Measurements from ENCODE around the gene EP400. TPM values are rescaled to one million over a fixed set of nuclear protein-coding genes. Genes with fewer than 3 reads are reported as not detected.

Gene EP400
- total and polyA plus RNA-seq, 2 of the 8 experiments (the other 6 are each of a cell fraction or from before 2014, with no cell fraction given): 13.1 to 69.7 TPM

GRCh38 chr12:132115500-132115899 is 165.8 kb downstream of the EP400 start:
- Histone ChIP-seq H3K56ac (replicated peaks; ENCODE audit: insufficient read length, low read depth, low read length) (no peak overlapping the region), H3K23ac (ENCODE audit: insufficient read length) (no peak overlapping the region), H3K27me3 (replicated peaks in 1 of 4; ENCODE audit: control insufficient read depth in 3 of 4, extremely low read depth in 1 of 4, insufficient read depth in 3 of 4, low read length in 3 of 4) (no peaks in the 10 kb centered on the region), H4K91ac (replicated peaks; ENCODE audit: insufficient read length, low read length) (no peak overlapping the region), H3K36me3 (ENCODE audit: control insufficient read depth in 2 of 4, insufficient read depth in 4 of 4, low read length in 3 of 4) (peaks cover 7 to 19% (median 11%) of the 10 kb centered on the region in 4 experiments), H3K4me1 (replicated peaks in 1 of 4; ENCODE audit: control insufficient read depth in 3 of 4, insufficient read depth in 4 of 4, low read length in 3 of 4) (no peaks in the 10 kb centered on the region; a peak in 2 of 7 replicates), H3K4me3 (ENCODE audit: extremely low read depth in 1 of 4, insufficient read depth in 2 of 4, low read depth in 3 of 4, low read length in 4 of 4) (no peak overlapping the region), H4K20me1 (replicated peaks in 1 of 2; ENCODE audit: control insufficient read depth in 1 of 2, insufficient read depth in 2 of 2, low read length in 2 of 2) (peaks cover 0 to 2% of the 10 kb centered on the region in 2 experiments), H2BK120ac (replicated peaks; ENCODE audit: low read depth, low read length) (no peak overlapping the region), H3K23me2 (ENCODE audit: low read depth, low read length) (no peaks in the 10 kb centered on the region), H2BK15ac (ENCODE audit: low read length) (no peak overlapping the region), H3K4me2 (ENCODE audit: insufficient read depth in 1 of 2, low read depth in 2 of 2, low read length in 2 of 2) (no peak overlapping the region), H3K9me3 (ENCODE audit: insufficient read depth in 2 of 2, low read depth in 1 of 2, low read length in 1 of 2) (no peaks in the 10 kb centered on the region; a peak in 1 of 4 replicates), H3K9ac (replicated peaks in 1 of 4; ENCODE audit: extremely low read depth in 1 of 4, low read depth in 3 of 4, low read length in 3 of 4) (no peak overlapping the region), H3K27ac (ENCODE audit: low read depth, low read length) (no peak overlapping the region), H3K18ac (ENCODE audit: extremely low read depth, low read length) (no peak overlapping the region), H2BK5ac (ENCODE audit: low read depth, low read length) (no peak overlapping the region), H2BK20ac (ENCODE audit: low read length) (no peak overlapping the region), H2BK12ac (ENCODE audit: low read depth, low read length) (no peak overlapping the region), H2AK5ac (ENCODE audit: low read depth, low read length) (no peak overlapping the region), H3K14ac (ENCODE audit: insufficient read length) (no peak overlapping the region), H2AFZ (ENCODE audit: low read length) (no peak overlapping the region), H3K79me1 (ENCODE audit: low read depth, low read length) (no peaks in the 10 kb centered on the region), H3K79me2 (ENCODE audit: control insufficient read depth in 1 of 2, insufficient read depth in 2 of 2, low read length in 2 of 2) (no peaks in the 10 kb centered on the region), H3K4ac (replicated peaks; ENCODE audit: insufficient read length, low read depth, low read length) (no peak overlapping the region), H4K5ac (ENCODE audit: insufficient read length, low read depth, low read length) (no peak overlapping the region), H4K8ac (ENCODE audit: extremely low read depth, insufficient read depth, low read length) (no peak overlapping the region)
- no peak for FAIRE-seq
- CTCF ChIA-PET (ENCODE audit: partially characterized antibody): interaction anchor here (1.3 kb wide), 1 partner anchor 8 kb away, joined by 3 read pairs; no protein-coding TSS in a partner anchor
- WGBS, 2 experiments (ENCODE audit: extremely low coverage in 1 of 2, insufficient coverage in 1 of 2, insufficient read length in 1 of 2, insufficient replicate concordance in 2 of 2, low coverage in 1 of 2, low lambda C conversion rate in 2 of 2, missing lambda C conversion rate in 1 of 2): 82% methylated on average over 9 of the region's 9 CpGs; no CpG with 5 or more reads in 1 of the 2 experiments
- no peak for DNase-seq (ENCODE audit: low read depth in 1 of 2, low spot score in 2 of 2)
- POLR2A ChIA-PET (ENCODE audit: partially characterized antibody): interaction anchor here (1.0 kb wide), 3 partner anchors 15 to 26 kb away, joined by 3 to 4 read pairs (median 4); no protein-coding TSS in a partner anchor
- no peak for TF ChIP-seq ASH2L (IDR thresholded peaks at IDR 0.05; ENCODE audit: low read length)
- TF ChIP-seq, protein P1, sequence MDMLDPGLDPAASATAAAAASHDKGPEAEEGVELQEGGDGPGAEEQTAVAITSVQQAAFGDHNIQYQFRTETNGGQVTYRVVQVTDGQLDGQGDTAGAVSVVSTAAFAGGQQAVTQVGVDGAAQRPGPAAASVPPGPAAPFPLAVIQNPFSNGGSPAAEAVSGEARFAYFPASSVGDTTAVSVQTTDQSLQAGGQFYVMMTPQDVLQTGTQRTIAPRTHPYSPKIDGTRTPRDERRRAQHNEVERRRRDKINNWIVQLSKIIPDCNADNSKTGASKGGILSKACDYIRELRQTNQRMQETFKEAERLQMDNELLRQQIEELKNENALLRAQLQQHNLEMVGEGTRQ (IDR thresholded peaks at IDR 0.05; ENCODE audit: low read length): no peak
- TF ChIP-seq BACH1 (IDR thresholded peaks at IDR 0.05; ENCODE audit: low read length): no peak
- no peak for TF ChIP-seq CTBP2 (IDR thresholded peaks at IDR 0.05; ENCODE audit: borderline replicate concordance, insufficient read depth, insufficient read length, low read length)

Measured in H1 (cell line).